Trophoblast cell (in vitro differentiated cells and primary cell): ENCODE measurements around the gene IL22RA1.

Experiments used
- DNase-seq, 2 donors: peaks; one replicate each; pipeline ENCODE4 v3.0.0-alpha.2; 2016
- H2AFZ ChIP-seq: 2 replicates; pipeline ENCODE4 v1.6.1; 2013; ENCODE audit warnings: low read length, moderate library complexity, mild to moderate bottlenecking; ENCODE audit not compliant: insufficient read depth, poor library complexity
- H2AK5ac ChIP-seq: 2 replicates; pipeline ENCODE4 v1.6.1; 2013; ENCODE audit warnings: mild to moderate bottlenecking, low read length
- H2BK120ac ChIP-seq: 2 replicates; pipeline ENCODE4 v1.6.1; 2013; ENCODE audit warnings: low read length, mild to moderate bottlenecking, moderate library complexity; ENCODE audit not compliant: insufficient read depth, poor library complexity
- H2BK12ac ChIP-seq: 2 replicates; pipeline ENCODE4 v1.6.1; 2013; ENCODE audit warnings: mild to moderate bottlenecking, low read length, moderate library complexity
- H2BK5ac ChIP-seq: 2 replicates; pipeline ENCODE4 v1.6.1; 2013; ENCODE audit warnings: low read length, low read depth, moderate library complexity, mild to moderate bottlenecking; ENCODE audit not compliant: poor library complexity
- H3K14ac ChIP-seq: 2 replicates; pipeline ENCODE4 v1.6.1; 2013; ENCODE audit warnings: mild to moderate bottlenecking, low read length
- H3K18ac ChIP-seq: 2 replicates; pipeline ENCODE4 v1.6.1; 2013; ENCODE audit warnings: mild to moderate bottlenecking, low read length
- H3K23ac ChIP-seq: 2 replicates; pipeline ENCODE4 v1.6.1; 2013; ENCODE audit warnings: low read length
- H3K27ac ChIP-seq: 2 replicates; pipeline ENCODE4 v1.5.1; 2013; ENCODE audit warnings: low read depth, mild to moderate bottlenecking, inconsistent platforms, low read length, moderate library complexity
- H3K27me3 ChIP-seq: 2 replicates; pipeline ENCODE4 v1.6.1; 2013; ENCODE audit warnings: inconsistent platforms, mild to moderate bottlenecking, low read length, moderate library complexity; ENCODE audit not compliant: insufficient read depth
- H3K36me3 ChIP-seq, 2 experiments: 1 replicate in 1 of 2; 2 replicates in 1 of 2; pipeline ENCODE4 v1.6.1; 2013; ENCODE audit warnings: low read length in 2 of 2, mild to moderate bottlenecking in 2 of 2, moderate library complexity in 1 of 2; ENCODE audit not compliant: insufficient read depth in 2 of 2, control insufficient read depth in 1 of 2
- H3K4ac ChIP-seq: 2 replicates; pipeline ENCODE4 v1.6.1; 2013; ENCODE audit warnings: low read depth, mild to moderate bottlenecking, low read length, moderate library complexity
- H3K4me1 ChIP-seq, 2 experiments: 1 replicate in 1 of 2; 2 replicates in 1 of 2; pipeline ENCODE4 v1.6.1; 2013; ENCODE audit warnings: low read length in 2 of 2, mild to moderate bottlenecking in 2 of 2, moderate library complexity in 1 of 2; ENCODE audit not compliant: insufficient read depth in 2 of 2, control insufficient read depth in 1 of 2
- H3K4me2 ChIP-seq: 2 replicates; pipeline ENCODE4 v1.6.1; 2013; ENCODE audit warnings: inconsistent platforms, mild to moderate bottlenecking, low read length, moderate library complexity
- H3K4me3 ChIP-seq: 2 replicates; pipeline ENCODE4 v1.5.1; 2013; ENCODE audit warnings: mild to moderate bottlenecking, low read depth, low read length, inconsistent platforms
- H3K79me1 ChIP-seq: one replicate; pipeline ENCODE4 v1.6.1; 2013; ENCODE audit warnings: low read length
- H3K79me2 ChIP-seq: 2 replicates; pipeline ENCODE4 v1.6.1; 2013; ENCODE audit warnings: low read length, mild to moderate bottlenecking; ENCODE audit not compliant: control insufficient read depth, insufficient read depth, poor library complexity
- H3K9ac ChIP-seq: 2 replicates; pipeline ENCODE4 v1.6.1; 2013; ENCODE audit warnings: mild to moderate bottlenecking, low read length
- H3K9me3 ChIP-seq: 2 replicates; pipeline ENCODE4 v1.6.1; 2013; ENCODE audit warnings: low read depth, mild to moderate bottlenecking, control low read depth, inconsistent platforms, low read length; ENCODE audit not compliant: insufficient read depth
- H4K12ac ChIP-seq: 2 replicates; pipeline ENCODE4 v1.6.1; 2013; ENCODE audit warnings: low read depth, mild to moderate bottlenecking, low read length, moderate library complexity
- H4K8ac ChIP-seq: 2 replicates; pipeline ENCODE4 v1.6.1; 2013; ENCODE audit warnings: low read depth, mild to moderate bottlenecking, low read length, moderate library complexity
- H4K91ac ChIP-seq: one replicate; pipeline ENCODE4 v1.6.1; 2013; ENCODE audit warnings: low read depth, mild to moderate bottlenecking, low read length, moderate library complexity
- WGBS: extraction: QIAGEN DNeasy Blood & Tissue Kit; methylation state at CpG from one replicate; pipeline ENCODE4 v1.1.7; 2013; ENCODE audit warnings: missing lambda C conversion rate; ENCODE audit not compliant: insufficient read length, insufficient coverage; ENCODE audit errors: extremely low coverage; 5-methylcytosine and 5-hydroxymethylcytosine counted together

Gene IL22RA1

DNA sequence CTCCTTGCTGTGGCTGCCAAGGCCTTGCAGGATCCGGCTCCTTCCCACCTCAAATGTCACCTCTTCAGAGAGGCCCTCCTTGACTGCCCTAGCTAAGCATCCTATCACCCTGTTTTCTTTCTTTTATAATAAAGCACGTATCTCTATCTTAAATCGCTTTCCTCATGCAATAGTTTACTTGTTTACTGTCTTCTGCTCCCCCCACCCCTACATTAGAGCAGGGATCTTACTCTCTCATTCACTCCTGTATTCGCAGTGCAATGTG lies 67.4 kb downstream of the IL22RA1 start:
- Histone ChIP-seq H3K23ac (no peak overlapping the region), H3K4ac (no peak overlapping the region), H4K8ac (no peak overlapping the region), H4K91ac (no peak overlapping the region), H2AFZ (no peak overlapping the region), H2BK120ac (no peak overlapping the region), H3K9ac (no peak overlapping the region), H3K79me1 (no peaks in the 10 kb centered on the region), H3K4me3 (no peak overlapping the region), H3K27me3 (no peaks in the 10 kb centered on the region), H2BK5ac (no peak overlapping the region), H3K79me2 (no peaks in the 10 kb centered on the region), H4K12ac (no peak overlapping the region), H3K27ac (no peak overlapping the region), H3K18ac (no peak overlapping the region), H3K14ac (no peak overlapping the region), H3K4me2 (no peak overlapping the region), H3K9me3 (peaks cover 2% of the 10 kb centered on the region), H3K36me3 (no peaks in the 10 kb centered on the region), H2BK12ac (no peak overlapping the region), H2AK5ac (no peak overlapping the region), H3K4me1 (peaks cover 0 to 6% of the 10 kb centered on the region in 2 experiments)
- no peak for DNase-seq
- WGBS: no CpG with 5 or more reads among the region's 4 CpGs

- no peak overlapping the region for H2AFZ ChIP-seq
- H2BK120ac ChIP-seq: no peak overlapping the region
- H3K14ac ChIP-seq: no peak overlapping the region
- H3K9me3 ChIP-seq: peaks cover 2% of the 10 kb centered on the region
- no peaks in the 10 kb centered on the region for H3K36me3 ChIP-seq
- no peak overlapping the region for H2BK12ac ChIP-seq
- no peaks in the 10 kb centered on the region for H3K79me2 ChIP-seq
- H4K12ac ChIP-seq: no peak overlapping the region
- H3K9ac ChIP-seq: no peak overlapping the region
- no CpG with 5 or more reads among the region's 15 CpGs for WGBS
- H3K27ac ChIP-seq: no peak overlapping the region
- no peak overlapping the region for H3K4me3 ChIP-seq
- H3K79me1 ChIP-seq: no peaks in the 10 kb centered on the region
- H4K91ac ChIP-seq: no peak overlapping the region
- no peak overlapping the region for H3K18ac ChIP-seq
- DNase-seq: no peak
- no peak overlapping the region for H4K8ac ChIP-seq
- no peak overlapping the region for H3K4ac ChIP-seq
- no peak overlapping the region for H3K4me2 ChIP-seq
- no peak overlapping the region for H2BK5ac ChIP-seq
- H3K27me3 ChIP-seq: no peaks in the 10 kb centered on the region
- H3K4me1 ChIP-seq: peaks cover 0 to 6% of the 10 kb centered on the region in 2 experiments
- no peak overlapping the region for H3K23ac ChIP-seq
- H2AK5ac ChIP-seq: no peak overlapping the region
Measured at GRCh38 chr1:24074817-24075589, 67.9 kb downstream of the IL22RA1 start.

GRCh38 chr1:24074196-24074595 lies 68.7 kb downstream of the IL22RA1 start:
- no peak overlapping the region for H2AK5ac ChIP-seq
- H4K12ac ChIP-seq: no peak overlapping the region
- H3K18ac ChIP-seq: no peak overlapping the region
- H4K91ac ChIP-seq: no peak overlapping the region
- no peak overlapping the region for H3K4ac ChIP-seq
- no peak for DNase-seq
- H2BK120ac ChIP-seq: no peak overlapping the region
- H3K36me3 ChIP-seq: no peaks in the 10 kb centered on the region
- H3K23ac ChIP-seq: no peak overlapping the region
- no peak overlapping the region for H3K4me2 ChIP-seq
- no peaks in the 10 kb centered on the region for H3K79me2 ChIP-seq
- no peak overlapping the region for H3K4me3 ChIP-seq
- H2BK5ac ChIP-seq: no peak overlapping the region
- no peaks in the 10 kb centered on the region for H3K27me3 ChIP-seq
- no peaks in the 10 kb centered on the region for H3K79me1 ChIP-seq
- H2BK12ac ChIP-seq: no peak overlapping the region
- no peak overlapping the region for H4K8ac ChIP-seq
- H3K14ac ChIP-seq: no peak overlapping the region
- H3K9me3 ChIP-seq: peaks cover 2% of the 10 kb centered on the region
- H3K4me1 ChIP-seq: peaks cover 0 to 6% of the 10 kb centered on the region in 2 experiments
- H3K27ac ChIP-seq: no peak overlapping the region
- H3K9ac ChIP-seq: no peak overlapping the region
- WGBS: no CpG with 5 or more reads among the region's 5 CpGs
- H2AFZ ChIP-seq: no peak overlapping the region

DNA sequence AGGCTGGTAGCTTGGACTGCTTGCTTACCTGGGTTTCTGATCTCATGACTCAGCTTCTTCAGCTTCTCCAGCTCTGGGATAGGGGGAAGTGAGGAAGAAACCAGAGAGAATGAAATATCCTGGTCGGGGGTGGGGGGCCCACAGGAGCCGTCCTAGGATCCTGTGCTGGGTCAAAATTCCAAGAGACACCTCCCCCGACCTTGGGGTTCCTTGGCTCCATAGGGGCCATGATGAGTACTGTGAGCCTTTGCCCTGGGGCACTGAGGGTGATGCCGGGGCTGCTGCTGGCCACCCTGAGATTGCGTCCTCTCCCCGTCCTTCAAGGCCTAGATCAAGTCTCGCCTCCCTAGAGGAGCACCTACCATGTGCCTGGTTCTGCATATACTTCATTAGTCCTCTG lies 71.0 kb downstream of the IL22RA1 start:
- no peak overlapping the region for H4K91ac ChIP-seq
- no peak overlapping the region for H3K14ac ChIP-seq
- no peaks in the 10 kb centered on the region for H3K79me2 ChIP-seq
- H2BK120ac ChIP-seq: no peak overlapping the region
- no CpG with 5 or more reads among the region's 7 CpGs for WGBS
- no peak overlapping the region for H3K4ac ChIP-seq
- H3K4me3 ChIP-seq: no peak overlapping the region
- H2AFZ ChIP-seq: no peak overlapping the region
- H3K27ac ChIP-seq: no peak overlapping the region
- H4K8ac ChIP-seq: no peak overlapping the region
- no peaks in the 10 kb centered on the region for H3K36me3 ChIP-seq
- H3K27me3 ChIP-seq: no peaks in the 10 kb centered on the region
- no peak overlapping the region for H3K4me2 ChIP-seq
- no peak overlapping the region for H3K9ac ChIP-seq
- no peak for DNase-seq
- no peaks in the 10 kb centered on the region for H3K79me1 ChIP-seq
- no peak overlapping the region for H2AK5ac ChIP-seq
- H3K18ac ChIP-seq: no peak overlapping the region
- no peak overlapping the region for H2BK5ac ChIP-seq
- no peak overlapping the region for H2BK12ac ChIP-seq
- no peak overlapping the region for H3K23ac ChIP-seq
- H3K9me3 ChIP-seq: peaks cover 2% of the 10 kb centered on the region
- no peak overlapping the region for H4K12ac ChIP-seq
- H3K4me1 ChIP-seq: no peaks in the 10 kb centered on the region
